SIG-M5 treated with dmso at 0.1 percent for 504 hours (cell line): Measurements from ENCODE around the gene USP47.

Experiments used
- DNase-seq: peaks from one replicate; lab custom pipeline; 2025; ENCODE audit not compliant: unreplicated experiment; lab: John Stamatoyannopoulos, UW

The USP47 gene

GRCh38 chr11:11841723-11842420, at the start of gene USP47:
Gene USP47 (plus strand): TSS chr11:11841972. CDS start chr11:11842186, 214 bp downstream.
- DNase-seq = peak; percentile 70

- DNase-seq = no peak
Measured at GRCh38 chr11:11793073-11793472, 48.7 kb upstream of the USP47 start.

- no peak for DNase-seq
Measured at GRCh38 chr11:11798586-11799438, 43.0 kb upstream of the USP47 start.

- DNase-seq = no peak
Measured at GRCh38 chr11:11805228-11805627, 36.5 kb upstream of the USP47 start.

GRCh38 chr11:11806074-11806473, 35.7 kb upstream of the USP47 start:
- DNase-seq = no peak

- no peak for DNase-seq
Measured at GRCh38 chr11:11806586-11806985, 35.2 kb upstream of the USP47 start.

GRCh38 chr11:11807811-11808782, 33.7 kb upstream of the USP47 start:
- no peak for DNase-seq

GRCh38 chr11:11808992-11809615, 32.7 kb upstream of the USP47 start:
- no peak for DNase-seq

GRCh38 chr11:11810764-11811726, 30.7 kb upstream of the USP47 start:
- no peak for DNase-seq

GRCh38 chr11:11813288-11813962, 28.3 kb upstream of the USP47 start:
- DNase-seq = no peak

- DNase-seq = no peak
Measured at GRCh38 chr11:11814614-11815452, 26.9 kb upstream of the USP47 start.

GRCh38 chr11:11816511-11817314, 25.1 kb upstream of the USP47 start:
- DNase-seq = no peak

GRCh38 chr11:11817957-11818356, 23.8 kb upstream of the USP47 start:
- no peak for DNase-seq

- DNase-seq = no peak
Measured at GRCh38 chr11:11818529-11819121, 23.1 kb upstream of the USP47 start.

- no peak for DNase-seq
Measured at GRCh38 chr11:11821899-11822298, 19.9 kb upstream of the USP47 start.

- no peak for DNase-seq
Measured at GRCh38 chr11:11822946-11823345, 18.8 kb upstream of the USP47 start.

GRCh38 chr11:11826260-11826659, 15.5 kb upstream of the USP47 start:
- DNase-seq = no peak
